Cardiac fibroblast (primary cell): ENCODE data around the gene NUMB.

Experiments used
- DNase-seq, 2 donors: peaks; one replicate each; pipeline versions ENCODE4 v3.0.0 to v3.0.0-alpha.2; 2010; ENCODE audit warnings: low read depth in 2 of 2
- H3K4me3 ChIP-seq, 2 donors: replicated peaks in 1 of 2; 1 replicate in 1 of 2; 2 replicates in 1 of 2; pipeline ENCODE4 v1.5.1; 2011; ENCODE audit warnings: low read depth in 2 of 2, low read length in 2 of 2, mild to moderate bottlenecking in 2 of 2, moderate library complexity in 1 of 2
- TF ChIP-seq, protein P1 (sequence below): IDR thresholded peaks from one replicate; pipeline ENCODE4 v1.5.1; 2011; ENCODE audit warnings: low read depth, mild to moderate bottlenecking, low read length, inconsistent platforms

NUMB gene

DNA sequence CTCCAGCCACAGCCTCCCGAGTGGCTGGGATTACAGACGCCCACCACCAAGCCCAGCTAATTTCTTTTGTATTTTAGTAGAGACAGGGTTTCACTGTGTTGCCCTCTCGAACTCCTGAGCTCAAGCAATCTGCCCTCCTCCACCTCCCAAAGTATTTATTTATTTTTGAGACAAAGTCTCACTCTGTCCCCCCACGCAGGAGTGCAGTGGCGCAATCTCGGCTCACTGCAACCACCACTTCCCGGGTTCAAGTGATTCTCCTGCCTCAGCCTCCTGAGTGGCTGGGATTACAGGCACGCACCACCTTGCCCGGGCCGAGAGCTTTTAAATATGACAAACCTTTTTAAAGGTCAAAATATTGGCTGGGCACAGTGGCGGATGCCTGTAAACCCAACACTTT is 14.6 kb downstream of the NUMB start:
- H3K4me3 ChIP-seq: no peak overlapping the region
- no peak for DNase-seq
- TF ChIP-seq, protein P1, sequence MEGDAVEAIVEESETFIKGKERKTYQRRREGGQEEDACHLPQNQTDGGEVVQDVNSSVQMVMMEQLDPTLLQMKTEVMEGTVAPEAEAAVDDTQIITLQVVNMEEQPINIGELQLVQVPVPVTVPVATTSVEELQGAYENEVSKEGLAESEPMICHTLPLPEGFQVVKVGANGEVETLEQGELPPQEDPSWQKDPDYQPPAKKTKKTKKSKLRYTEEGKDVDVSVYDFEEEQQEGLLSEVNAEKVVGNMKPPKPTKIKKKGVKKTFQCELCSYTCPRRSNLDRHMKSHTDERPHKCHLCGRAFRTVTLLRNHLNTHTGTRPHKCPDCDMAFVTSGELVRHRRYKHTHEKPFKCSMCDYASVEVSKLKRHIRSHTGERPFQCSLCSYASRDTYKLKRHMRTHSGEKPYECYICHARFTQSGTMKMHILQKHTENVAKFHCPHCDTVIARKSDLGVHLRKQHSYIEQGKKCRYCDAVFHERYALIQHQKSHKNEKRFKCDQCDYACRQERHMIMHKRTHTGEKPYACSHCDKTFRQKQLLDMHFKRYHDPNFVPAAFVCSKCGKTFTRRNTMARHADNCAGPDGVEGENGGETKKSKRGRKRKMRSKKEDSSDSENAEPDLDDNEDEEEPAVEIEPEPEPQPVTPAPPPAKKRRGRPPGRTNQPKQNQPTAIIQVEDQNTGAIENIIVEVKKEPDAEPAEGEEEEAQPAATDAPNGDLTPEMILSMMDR: no peak

DNA sequence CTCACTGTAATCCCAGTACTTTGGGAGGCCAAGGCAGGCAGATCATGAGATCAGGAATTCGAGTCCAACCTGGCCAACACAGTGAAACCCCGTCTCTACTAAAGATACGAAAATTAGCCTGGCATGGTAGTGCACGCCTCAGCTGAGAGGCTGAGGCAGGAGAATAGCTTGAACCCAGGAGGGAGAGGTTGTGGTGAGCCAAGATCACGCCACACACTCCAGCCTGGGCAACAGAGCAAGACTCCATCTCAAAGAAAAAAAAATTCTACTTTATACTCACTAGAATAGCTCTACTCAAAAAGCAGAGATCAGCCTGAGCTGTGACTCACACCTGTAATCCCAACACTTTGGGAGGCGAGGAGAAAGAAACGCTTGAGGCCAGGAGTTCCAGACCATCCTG is 17.1 kb downstream of the NUMB start:
- no peak for DNase-seq
- TF ChIP-seq, protein P1: no peak
- no peak overlapping the region for H3K4me3 ChIP-seq

- no peak for DNase-seq
- TF ChIP-seq, protein P1: no peak
- H3K4me3 ChIP-seq: no peak overlapping the region
Measured at GRCh38 chr14:73438993-73439392, 19.4 kb downstream of the NUMB start.

DNA sequence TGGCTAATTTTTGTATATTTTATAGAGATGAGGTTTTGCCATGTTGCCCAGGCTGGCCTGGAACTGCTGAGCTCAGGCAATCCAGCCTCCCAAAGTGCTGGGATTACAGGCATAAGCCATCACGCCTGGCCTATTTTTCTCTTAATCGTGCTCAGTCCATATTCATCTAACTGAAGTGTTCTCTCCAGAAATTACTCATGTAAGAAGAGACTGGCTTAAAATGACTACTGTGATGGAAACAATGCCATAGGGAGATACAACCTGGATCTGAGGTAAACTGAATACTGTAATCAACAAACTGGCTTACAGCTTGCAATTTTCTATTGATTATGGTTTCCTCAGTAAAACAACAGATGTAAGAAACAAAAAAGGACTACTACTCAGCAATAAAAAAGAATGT is 21.1 kb downstream of the NUMB start:
- TF ChIP-seq, protein P1: no peak
- no peak overlapping the region for H3K4me3 ChIP-seq
- DNase-seq: no peak

- H3K4me3 ChIP-seq: no peak overlapping the region
- TF ChIP-seq, protein P1: no peak
- DNase-seq: no peak
Measured at GRCh38 chr14:73432124-73432523, 26.2 kb downstream of the NUMB start.

- peak in 1 of 2 donors; percentile 18 for DNase-seq
- no peak overlapping the region for H3K4me3 ChIP-seq
- TF ChIP-seq, protein P1: no peak
Measured at GRCh38 chr14:73428353-73428824, 30.0 kb downstream of the NUMB start.
